AG20443 (cell line): ENCODE measurements around the gene BRME1.
A peak's percentile ranks its signal among the peaks of the same experiment; 100 is the strongest.

Source experiments
- DNase-seq: peaks from one replicate; pipeline ENCODE4 v3.0.0; 2012; ENCODE audit warnings: low spot score, mixed read lengths

The BRME1 gene

DNA sequence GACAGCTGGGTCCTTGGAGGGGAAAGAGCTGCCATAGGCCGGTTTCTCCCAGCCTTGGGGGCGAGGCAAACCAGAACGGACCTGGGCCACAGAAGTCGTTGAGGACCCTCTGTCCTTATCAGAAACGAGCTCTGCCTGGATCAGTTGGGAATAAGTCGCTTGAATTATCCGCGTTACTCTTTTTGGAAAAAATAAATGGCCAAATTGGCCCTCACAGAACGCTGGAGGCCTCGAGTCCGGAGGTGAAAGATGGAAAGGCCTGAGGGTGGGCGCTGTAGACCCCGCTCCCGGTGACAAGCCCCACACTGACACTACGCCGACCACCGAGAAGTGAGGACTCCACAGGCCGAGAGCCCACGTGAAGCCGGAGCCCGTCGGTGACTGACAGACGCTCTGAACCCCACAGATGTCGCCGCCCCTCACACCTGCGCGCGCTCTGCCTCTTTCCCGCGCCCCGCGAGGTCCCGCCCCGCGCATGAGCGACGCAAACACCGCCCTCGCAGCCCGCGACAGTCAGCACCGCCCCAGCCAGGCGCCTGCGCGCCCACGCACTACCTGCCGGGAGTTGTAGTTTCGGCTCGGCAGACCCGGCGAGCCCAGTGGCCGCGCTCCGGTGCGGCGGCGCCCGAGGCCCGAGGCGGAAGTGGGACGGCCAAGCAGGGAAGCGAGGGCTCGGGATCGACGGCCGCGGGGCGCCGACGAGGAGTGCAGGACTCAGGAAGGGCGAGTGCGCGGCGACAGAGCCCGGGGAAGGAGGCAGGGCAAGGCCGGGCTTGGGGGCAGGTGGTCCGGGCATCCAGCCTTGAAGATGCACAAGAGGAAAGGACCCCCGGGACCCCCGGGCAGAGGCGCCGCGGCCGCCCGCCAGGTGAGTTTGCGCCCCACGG lies at the start of gene BRME1, which contains the start of gene CC2D1A:
TSS of gene BRME1 (minus strand) at position 484 of the 887 bp plus-strand sequence. CDS start 1,225 bp downstream, outside the sequence.
TSS of gene CC2D1A (plus strand) at position 568 of the 887 bp plus-strand sequence. CDS start at position 809, 241 bp downstream.
- peak; percentile 100 for DNase-seq

DNA sequence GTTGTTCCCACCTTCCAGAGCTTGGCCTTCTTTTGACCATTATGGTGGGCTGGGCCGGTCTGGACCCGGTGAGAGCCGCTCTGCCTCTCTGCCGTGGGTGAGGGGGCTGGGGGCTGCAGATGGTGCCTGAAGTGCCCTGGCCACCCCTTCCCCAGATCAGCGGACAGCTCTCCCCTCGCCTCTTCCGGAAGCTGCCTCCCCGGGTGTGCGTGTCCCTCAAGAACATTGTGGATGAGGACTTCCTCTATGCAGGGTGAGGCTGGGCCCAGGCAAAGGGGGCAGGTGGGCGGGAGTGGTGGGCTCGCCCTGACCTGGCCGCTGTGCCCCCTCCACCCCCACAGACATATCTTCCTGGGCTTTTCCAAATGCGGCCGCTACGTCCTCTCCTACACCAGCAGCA lies 48.3 kb upstream of the BRME1 start:
- DNase-seq: no peak

DNA sequence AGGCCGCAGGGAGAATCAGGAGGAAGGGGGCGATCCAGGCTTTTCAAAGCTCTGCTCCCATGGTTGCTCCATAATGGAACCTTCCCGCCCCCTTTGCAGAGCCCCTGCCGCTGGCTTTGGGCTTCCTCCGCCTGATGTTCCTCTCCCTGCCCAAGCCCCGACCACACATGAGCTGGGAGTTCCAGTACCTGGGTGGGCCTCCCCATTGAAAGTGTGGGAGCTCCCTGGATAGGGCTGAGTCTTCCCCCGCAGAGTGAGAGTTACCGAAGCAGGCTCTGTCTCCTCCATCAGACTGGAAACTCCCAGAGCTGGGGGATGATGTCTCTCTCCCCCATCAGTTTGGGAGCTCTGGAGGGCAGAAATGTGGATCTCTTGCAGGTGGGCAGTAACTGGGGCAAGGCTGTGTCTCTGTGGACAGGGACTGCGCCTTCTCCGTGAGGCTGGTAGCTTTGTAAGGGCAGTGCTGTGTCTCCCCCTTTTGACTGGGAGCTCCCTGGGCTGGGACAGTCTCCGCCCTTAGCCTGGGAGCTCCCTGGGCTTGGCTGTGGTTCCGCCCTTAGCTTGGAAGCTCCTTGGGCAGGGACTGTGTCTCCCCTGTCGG lies 47.1 kb upstream of the BRME1 start:
- peak; percentile 92 for DNase-seq

DNA sequence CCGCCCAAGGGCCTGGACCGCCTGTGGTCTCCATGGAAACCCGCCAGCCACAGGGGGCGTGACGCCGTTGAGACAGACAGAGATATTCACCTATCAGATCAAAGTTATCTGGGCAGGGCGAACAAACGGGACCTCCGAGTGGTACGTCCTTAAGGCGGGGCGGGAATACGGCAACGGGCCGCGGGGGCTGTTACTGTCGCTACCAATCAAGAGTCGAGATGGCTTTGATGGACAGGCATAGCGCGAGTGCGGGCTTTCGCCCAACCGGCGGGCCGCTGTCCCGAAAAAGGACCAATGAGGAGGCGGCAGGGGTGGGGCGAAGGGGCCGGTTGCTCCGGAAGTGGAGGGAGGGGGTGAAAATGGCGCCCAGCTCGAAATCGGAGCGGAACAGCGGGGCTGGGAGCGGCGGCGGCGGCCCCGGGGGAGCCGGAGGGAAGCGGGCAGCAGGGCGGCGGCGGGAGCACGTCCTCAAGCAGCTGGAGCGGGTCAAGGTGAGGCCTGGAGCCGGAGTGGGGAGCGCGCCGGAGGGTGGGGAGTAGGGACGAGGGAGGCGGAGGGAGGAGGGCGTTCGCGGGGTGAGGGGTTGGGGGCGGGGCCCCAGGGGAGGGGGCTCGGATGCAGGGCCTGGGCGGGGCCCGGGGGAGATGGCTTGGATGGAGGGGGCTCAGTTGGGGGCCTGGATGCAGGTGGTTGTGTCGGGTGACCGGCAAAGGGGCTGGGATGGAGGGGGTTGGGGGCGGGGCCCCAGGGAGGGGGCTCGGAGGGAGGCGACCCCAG lies 46.4 kb upstream of the BRME1 start, which contains the start of gene DCAF15:
TSS of gene DCAF15 (plus strand) at position 356 of the 777 bp plus-strand sequence. CDS start at position 360, 4 bp downstream.
- DNase-seq: peak; percentile 100

DNA sequence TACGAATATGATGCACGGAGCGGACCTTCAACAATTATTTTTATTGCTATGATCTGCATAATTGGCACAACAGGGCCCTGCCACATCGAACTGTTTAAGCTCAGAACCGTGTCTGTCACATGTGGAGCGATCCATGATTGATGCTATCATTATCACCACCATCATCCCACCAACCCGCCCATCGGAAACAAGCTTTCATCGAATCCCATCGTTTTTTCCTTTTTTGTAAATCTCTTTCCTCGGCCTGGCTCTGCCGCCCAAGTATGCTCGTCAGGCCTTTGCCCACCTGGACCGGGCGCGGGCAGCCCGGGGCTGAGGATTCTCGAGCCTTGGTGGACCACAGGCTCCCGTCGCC lies 45.9 kb upstream of the BRME1 start:
- no peak for DNase-seq

DNA sequence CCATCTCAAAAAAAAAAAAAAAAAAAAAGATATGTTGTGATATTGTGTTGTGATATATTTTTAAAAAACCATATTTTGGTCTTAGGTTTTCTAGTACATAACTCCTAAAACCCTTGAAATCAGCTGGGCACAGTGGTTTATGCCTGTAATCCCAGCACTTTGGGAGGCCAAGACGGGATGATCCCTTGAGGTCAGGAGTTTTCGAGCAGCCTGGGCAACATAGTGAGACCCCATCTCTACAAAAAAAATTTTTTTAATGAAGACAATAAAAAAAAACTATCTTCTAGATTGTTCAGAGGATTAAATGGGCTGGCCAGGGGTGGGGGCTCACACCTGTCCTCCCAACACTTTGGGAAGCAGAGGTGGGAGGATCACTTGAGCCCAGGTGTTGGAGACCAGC lies 45.1 kb upstream of the BRME1 start:
- no peak for DNase-seq

DNA sequence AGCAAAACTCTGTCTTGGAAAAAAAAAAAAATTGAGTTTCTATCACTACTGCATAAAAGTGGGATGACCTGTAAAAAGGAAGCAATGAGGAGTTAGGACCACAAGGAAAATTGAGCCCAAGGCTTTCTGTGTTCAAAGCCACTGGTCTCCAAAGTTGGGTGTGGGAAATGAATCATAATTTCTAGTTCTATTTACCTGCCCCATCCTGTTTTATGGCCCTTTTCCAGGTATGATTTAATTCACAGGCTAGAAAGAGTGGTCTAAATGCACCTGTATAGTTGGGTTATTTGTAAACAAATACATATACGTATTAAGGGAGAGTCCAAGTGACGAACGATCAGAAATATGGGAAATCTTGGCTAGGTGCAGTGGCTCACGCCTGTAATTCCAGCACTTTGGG lies 40.5 kb upstream of the BRME1 start:
- DNase-seq: no peak

DNA sequence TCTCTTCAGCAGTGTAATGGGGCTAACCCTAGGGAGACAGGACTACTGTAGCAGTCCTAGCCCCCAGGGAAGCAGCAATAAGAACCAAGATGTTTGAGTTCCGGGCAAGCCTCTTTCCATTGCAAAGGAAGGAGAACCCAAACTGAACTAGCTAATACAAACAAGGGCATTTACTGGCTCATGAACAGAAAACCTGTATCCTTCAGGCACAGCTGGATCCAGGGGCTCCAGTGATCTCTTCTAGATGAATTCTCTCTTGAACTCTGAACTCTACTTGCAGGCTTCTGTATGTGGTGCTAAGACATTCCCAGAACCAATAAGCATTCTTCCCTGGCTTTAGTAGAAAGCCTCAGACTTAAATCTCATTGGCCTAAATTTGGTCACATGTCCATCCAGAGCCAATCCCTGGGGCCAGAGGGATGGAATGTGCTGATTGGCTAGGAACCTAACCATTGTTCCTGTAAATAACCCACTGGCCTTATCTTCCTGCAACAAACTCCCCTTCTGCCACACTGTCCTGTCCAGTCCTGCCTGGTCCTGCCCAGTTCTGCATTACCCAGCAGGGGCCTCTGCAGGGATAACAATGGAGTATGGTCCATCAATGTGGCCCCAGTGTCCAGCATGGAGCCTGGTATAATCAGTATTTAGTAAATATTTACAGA lies 36.2 kb upstream of the BRME1 start:
- no peak for DNase-seq

DNA sequence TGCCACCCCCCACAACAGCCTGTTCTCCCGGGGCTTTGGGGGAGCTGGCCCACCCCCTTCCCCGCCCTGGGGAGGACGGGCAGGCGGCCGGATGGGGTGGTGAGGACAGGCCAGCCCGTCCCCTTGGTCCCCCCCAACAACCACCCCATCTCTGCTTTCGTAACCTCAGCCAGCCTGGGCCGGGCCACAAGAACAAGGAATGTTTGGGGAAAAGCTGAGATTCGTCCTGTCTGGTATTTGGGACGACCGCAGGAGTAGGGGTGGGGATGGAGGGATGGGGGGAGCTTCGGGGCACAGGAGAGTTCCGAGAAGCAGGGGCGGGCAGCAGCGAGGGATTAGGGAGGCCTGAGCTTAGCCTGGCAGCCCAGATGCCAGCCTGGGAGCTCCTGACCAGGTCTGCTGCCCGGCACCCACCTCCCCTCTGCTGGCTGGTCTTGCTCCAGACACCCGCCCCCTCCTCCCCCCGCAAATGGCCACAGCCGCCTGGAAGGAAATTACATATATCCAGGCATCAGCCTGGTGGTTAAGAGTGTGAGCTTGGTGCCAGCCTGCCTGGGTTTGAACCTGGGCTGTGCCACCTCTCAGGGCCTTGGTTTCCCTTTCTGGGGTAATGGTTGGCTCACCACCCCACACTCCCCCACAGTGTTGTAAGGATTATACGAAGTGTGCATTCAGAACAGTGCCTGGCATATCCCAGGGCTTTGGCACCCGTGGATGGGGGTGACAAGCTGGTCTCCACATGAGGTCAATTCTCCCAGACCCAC lies 32.6 kb upstream of the BRME1 start, which contains the start of gene PODNL1:
TSS of gene PODNL1 (minus strand) at position 117 of the 764 bp plus-strand sequence. CDS start 236 bp downstream, outside the sequence.
- DNase-seq: peak; percentile 92

DNA sequence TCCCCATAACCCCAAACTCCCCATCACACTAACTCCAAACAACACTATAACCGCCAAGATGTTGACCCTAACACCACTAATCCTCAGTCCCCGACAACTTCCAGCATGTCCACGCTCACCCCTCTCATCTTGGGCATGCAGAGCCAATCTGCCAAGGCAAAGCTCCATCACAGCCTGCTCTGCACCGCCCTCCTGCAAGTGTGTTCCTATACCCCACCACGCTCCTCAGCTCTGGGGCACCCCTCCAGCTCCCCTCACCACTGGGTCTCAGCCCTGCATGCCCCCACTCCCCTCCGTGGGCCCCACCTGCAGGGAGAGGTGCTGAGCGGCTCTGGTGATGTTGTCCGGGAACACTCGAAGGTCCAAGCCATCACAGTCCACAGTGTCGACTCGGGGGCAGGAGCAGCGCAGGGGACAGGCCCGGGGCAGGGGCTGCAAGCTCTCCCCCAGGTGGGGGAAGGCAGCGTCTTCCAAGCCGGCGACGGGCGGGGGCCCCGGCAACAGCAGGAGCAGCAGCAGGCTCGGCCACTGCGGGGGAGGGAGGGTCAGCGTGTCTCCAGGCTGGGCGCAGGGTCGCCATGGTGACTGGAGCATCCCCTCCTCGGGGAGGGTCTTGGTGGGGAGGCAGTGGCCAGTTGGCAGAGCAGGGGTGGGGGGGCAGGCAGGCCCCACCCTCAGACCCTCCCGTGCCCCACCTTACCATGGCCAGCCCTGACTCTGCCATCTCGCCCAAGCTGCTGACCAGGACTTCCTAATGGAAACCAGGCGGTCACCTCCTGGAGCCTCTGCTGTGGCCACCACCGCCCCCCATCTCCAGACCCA lies 31.8 kb upstream of the BRME1 start:
- DNase-seq: peak; percentile 52

DNA sequence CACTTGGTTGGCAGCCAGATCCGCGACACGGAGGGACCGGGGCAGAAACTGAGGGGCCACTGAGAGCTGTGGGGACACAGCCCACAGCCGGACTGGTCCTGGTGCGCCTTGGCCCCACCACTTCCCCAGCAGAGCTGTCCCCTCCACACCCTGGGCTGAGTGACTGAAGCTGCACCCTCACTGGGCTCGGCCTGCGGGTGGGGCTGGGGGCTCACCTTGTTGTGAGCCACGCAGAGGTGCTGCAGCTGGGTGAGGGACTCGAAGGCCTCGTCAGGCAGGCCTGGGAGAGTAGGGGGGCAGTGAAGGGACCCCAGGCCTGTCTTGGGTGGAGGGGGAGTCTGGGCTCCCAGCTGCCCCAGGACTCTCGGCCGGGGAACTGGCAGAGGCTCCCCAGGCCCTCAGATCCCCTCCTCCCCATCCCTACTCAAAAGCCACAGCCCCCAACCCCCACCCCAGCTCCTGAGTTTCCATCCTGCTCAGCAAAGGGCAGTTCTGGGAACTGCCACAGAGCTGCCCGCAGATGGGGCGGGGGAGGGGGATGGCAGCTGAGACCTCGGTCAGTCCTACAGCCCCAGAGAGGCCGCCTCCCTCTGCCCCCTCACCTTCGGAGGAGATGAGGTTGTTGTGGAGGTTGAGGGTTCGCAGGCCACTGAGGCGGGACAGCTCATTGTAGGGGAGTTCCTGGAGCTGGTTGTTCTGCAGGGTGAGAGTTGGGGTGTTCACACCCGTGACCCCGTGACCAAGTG lies 30.0 kb upstream of the BRME1 start:
- no peak for DNase-seq

DNA sequence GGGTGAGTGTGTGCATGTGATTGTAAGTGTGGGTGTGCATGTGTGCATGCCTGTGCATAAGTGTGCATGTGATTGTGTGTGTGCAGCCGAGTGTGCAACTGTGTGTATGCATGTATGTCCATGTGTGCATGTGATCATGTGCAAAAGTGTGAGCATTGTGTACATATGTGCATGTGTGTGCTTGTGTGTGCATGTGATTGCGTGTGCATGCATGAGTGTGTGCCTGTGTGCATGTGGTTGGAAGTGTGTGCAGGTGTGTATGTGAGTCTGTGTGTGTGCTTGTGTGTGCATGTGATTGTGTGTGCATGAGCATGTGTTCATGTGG lies 28.8 kb upstream of the BRME1 start:
- no peak for DNase-seq

DNA sequence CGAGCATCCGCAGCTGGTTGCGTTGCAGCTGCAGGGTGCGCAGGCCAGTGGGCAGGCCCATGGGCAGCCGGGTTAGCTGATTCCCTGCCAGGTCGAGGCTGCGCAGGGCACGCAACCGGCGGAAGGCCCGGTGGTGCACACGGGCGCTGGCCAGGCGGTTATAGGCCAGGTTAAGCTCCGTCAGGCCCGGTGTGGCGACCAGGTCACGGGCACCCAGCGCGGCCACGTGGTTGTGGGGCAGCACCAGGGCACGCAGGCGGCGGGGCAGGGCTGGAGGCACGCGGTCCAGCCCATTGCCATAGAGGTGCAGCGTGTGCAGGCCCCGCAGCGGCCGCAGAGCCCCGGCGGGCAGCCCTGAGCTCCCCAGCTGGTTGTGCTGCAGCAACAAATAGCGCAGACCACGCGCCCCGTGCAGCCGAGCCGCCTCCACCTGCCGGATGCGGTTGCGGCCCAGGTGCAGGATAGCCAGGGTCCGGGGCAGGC lies 27.0 kb upstream of the BRME1 start:
- DNase-seq: no peak

DNA sequence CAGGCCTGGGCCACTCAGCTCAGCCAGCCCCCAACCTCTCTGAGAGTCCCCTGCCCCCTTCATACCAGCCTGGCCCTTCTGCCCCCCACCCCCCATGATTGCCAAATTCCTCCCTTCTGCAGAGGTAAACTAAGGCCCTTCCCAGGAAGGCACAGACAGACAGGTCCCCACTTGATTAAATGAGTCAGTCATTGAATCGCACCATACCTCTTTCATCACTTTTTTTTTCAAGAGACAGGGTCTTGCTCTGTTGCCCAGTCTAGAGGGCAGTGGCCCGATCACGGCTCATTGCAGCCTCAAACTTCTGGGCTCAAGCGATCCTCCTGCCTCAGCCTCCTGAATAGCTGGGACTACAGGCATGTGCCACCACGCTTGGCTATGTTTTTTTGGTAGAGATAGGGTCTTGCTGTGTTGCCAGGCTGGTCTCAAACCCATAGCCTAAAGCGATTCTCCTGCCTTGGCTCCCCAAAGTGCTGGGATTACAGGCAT lies 26.3 kb upstream of the BRME1 start:
- DNase-seq: no peak

DNA sequence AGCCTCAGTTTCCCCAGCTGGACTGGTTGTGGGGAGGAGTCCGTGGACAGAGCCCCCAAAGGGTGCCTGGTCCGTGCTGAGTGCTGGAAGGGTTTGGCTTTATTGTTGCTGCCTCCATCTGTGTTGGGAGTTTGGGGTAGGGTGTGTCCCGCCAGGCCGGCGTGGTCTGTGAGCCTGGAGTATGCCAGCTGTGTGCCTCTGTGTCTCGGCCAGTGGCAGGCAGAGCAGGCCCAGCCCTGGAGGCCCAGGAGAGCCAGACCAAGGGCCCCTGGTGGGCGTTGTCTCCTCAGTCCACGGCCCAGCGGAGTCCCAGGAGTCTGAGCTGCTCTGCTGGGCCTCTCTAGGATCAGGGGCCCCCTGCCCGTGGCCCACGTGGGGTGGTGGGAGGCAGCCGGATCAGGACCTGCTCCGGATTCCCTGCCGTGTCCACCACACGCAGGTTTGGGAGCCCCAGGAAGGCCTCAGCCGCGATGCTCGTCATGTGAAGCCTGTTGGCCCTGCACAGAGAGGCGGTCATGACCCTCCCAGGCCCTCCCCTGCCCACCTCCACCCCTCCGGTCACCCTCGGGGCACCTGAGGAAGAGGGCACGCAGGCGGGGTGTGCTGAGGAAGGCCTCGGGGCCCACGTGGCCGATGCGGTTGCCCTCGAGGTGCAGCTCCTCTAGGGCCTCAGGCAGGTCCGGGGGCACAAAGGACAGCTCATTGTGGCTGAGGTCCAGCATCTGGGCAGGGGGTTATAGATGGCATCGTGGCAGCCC lies 25.7 kb upstream of the BRME1 start:
- DNase-seq: no peak

DNA sequence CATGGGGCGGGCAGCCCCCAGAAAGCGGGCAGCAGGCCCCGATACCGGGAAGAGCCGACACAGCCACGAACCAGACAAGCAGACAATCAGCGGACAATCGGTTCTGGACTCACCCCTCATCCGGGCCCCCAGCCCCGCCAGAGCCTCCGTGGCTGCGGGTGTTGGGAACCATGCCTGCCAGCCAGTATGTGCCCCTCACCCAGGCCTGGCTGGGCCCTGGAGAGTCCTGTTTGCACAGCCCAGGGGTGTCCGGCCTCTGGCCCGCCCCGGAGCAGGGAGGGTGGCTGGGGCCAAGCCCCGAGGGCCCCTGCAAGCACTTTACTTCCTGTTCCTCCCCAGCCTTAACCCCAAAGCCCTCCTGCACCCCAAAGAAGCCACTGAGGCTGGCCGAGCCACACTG lies 24.5 kb upstream of the BRME1 start:
- DNase-seq: no peak

DNA sequence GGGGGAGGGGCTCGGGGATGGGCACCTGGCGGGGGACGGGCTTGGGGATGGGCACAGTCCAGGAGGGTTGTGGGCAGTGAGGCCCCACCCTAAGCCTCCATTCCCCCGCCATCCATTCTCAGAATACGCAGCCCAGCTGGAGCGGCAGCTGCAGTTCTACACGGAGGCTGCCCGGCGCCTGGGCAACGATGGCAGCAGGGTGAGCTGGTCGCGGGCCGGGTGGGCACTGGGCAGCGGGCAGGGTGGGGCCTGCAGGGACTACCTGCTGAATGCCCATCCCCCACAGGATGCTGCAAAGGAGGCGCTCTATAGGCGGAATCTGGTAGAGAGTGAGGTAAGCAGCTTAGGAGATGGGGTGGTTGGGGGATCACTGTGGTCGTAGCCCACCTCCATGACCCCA lies 24.0 kb upstream of the BRME1 start:
- DNase-seq: no peak

DNA sequence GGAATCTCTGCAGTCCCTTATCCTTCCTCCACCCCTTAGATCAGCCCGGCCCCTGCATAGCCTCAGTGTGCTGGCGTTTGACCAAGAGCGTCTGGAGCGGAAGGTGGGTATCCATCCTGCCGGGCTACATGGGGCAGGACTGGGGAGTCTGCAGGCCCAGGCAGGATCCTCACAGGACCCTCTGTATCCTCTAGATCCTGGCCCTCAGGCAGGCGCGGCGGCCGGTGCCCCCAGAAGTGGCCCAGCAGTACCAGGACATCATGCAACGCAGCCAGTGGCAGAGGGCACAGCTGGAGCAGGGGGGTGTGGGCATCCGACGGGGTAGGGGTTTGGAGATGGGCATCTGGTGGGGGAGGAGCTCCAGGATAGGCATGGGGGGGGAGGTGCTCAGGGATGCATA lies 23.4 kb upstream of the BRME1 start:
- no peak for DNase-seq

DNA sequence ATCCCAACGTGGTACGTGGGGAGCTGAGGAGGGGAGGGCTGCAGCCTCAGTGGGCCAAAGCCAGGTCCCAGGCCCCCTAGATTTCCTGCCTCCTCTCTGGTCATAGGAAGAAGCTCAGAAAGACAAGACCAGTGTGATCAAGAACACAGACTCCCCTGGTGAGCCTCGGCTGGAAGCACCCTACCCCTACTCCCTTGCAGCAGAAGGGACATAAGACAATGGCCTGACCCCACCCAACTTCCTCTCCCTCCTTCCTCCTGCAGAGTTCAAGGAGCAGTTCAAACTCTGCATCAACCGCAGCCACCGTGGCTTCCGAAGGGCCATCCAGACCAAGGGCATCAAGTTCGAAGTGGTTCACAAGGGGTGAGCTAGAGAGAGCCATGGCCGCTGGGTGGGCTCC lies 20.8 kb upstream of the BRME1 start:
- no peak for DNase-seq
